CD8-positive, alpha-beta memory T cell (primary cell): ENCODE results near the gene ANTXR2. TPM values are rescaled to one million over a fixed set of nuclear protein-coding genes. Genes with fewer than 3 reads are reported as not detected.

Experiments
- CTCF ChIA-PET: fragments of 350-600 bp; sonication (Branson Sonifier 250); formaldehyde crosslinking; loops from one replicate; lab custom pipeline; 2021; ENCODE audit warnings: antibody characterized with exemption; lab: Charles Lee
- POLR2A ChIA-PET: fragments of 350-600 bp; sonication (Branson Sonifier 250); formaldehyde crosslinking; loops from one replicate; lab custom pipeline; 2021; ENCODE audit warnings: antibody characterized with exemption; lab: Charles Lee
- DNase-seq, 5 donors: peaks; one replicate each; pipeline versions ENCODE4 v3.0.0 to v3.0.0-alpha.2; 2020 to 2022; ENCODE audit warnings: mixed read lengths in 1 of 5
- H3K27ac ChIP-seq: one replicate; pipeline ENCODE4 v1.7.0; 2013; ENCODE audit warnings: low read depth, mild to moderate bottlenecking, low read length, moderate library complexity
- H3K27me3 ChIP-seq: 2 replicates; pipeline ENCODE4 v1.7.0; 2013; ENCODE audit warnings: low read length, mild to moderate bottlenecking; ENCODE audit not compliant: insufficient read depth, poor library complexity, severe bottlenecking
- H3K36me3 ChIP-seq: 2 replicates; pipeline ENCODE4 v1.7.0; 2013; ENCODE audit warnings: mild to moderate bottlenecking, low read length, moderate library complexity; ENCODE audit not compliant: insufficient read depth
- H3K4me1 ChIP-seq: 2 replicates; pipeline ENCODE4 v1.7.0; 2013; ENCODE audit warnings: mild to moderate bottlenecking, low read length, moderate library complexity; ENCODE audit not compliant: insufficient read depth
- H3K4me3 ChIP-seq: 2 replicates; pipeline ENCODE4 v1.7.0; 2013; ENCODE audit warnings: mild to moderate bottlenecking, low read length
- H3K9me3 ChIP-seq: 2 replicates; pipeline ENCODE4 v1.7.0; 2013; ENCODE audit warnings: mild to moderate bottlenecking, low read length
- H3K27ac Mint-ChIP-seq, 8 donors: one replicate each; pipeline ENCODE4 v1.8.0; 2020 to 2021; ENCODE audit warnings: mixed read lengths in 8 of 8, mild to moderate bottlenecking in 6 of 8, inconsistent platforms in 3 of 8, moderate library complexity in 3 of 8
- H3K27me3 Mint-ChIP-seq, 2 donors: one replicate each; pipeline ENCODE4 v1.8.0; 2020 to 2021; ENCODE audit warnings: mixed read lengths in 2 of 2, mild to moderate bottlenecking in 1 of 2, moderate library complexity in 1 of 2
- H3K36me3 Mint-ChIP-seq, 3 donors: one replicate each; pipeline ENCODE4 v1.8.0; 2020 to 2021; ENCODE audit warnings: mixed read lengths in 3 of 3, inconsistent platforms in 1 of 3, mild to moderate bottlenecking in 1 of 3
- H3K4me1 Mint-ChIP-seq, 3 donors: one replicate each; pipeline ENCODE4 v1.8.0; 2020 to 2021; ENCODE audit warnings: mixed read lengths in 3 of 3, inconsistent platforms in 1 of 3, mild to moderate bottlenecking in 1 of 3
- H3K4me3 Mint-ChIP-seq, 7 donors: one replicate each; pipeline ENCODE4 v1.8.0; 2020 to 2021; ENCODE audit warnings: mixed read lengths in 7 of 7, mild to moderate bottlenecking in 6 of 7, moderate library complexity in 4 of 7, inconsistent platforms in 2 of 7
- H3K9me3 Mint-ChIP-seq, 5 donors: one replicate each; pipeline ENCODE4 v1.8.0; 2020 to 2022; ENCODE audit warnings: mixed read lengths in 5 of 5, mild to moderate bottlenecking in 3 of 5, moderate library complexity in 2 of 5, inconsistent platforms in 1 of 5
- polyA plus RNA-seq: library from polyadenylated mRNA; unstranded; fragments of 300-500 nt; fragmentation: Illumina TruSeq; gene quantifications from one replicate; pipeline ENCODE4 v1.2.3, GENCODE V29; 2021
- total RNA-seq, 2 experiments: library from RNA; stranded (reverse); gene quantifications; one replicate each; pipeline ENCODE4 v1.2.3, GENCODE V29; 2021

Gene ANTXR2
- total and polyA plus RNA-seq, 3 experiments from 2014 or later, result 18.2 to 44.2 (median 20.6) TPM

DNA sequence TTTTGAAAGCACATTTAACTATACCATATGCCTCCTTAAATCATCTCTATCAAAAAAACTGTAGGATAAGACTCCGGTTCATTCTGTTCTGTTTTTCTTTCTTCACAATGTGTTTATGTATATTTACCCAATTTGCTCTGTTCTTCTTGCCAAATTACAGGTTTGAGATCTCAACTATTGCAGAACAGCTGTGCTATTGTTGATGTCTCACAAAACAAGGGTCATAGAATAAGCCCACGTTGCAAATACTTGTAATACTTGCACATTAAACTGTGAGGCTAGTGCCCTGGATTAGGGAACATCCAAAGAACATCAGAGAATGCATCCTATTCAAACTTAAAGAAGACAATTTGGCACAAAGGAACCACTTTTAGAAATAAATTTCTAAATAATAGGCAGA is 45.4 kb downstream of the ANTXR2 start:
- H3K36me3 ChIP-seq, result peaks cover 4% of the 10 kb centered on the region
- no peak overlapping the region for H3K27ac ChIP-seq
- H3K27me3 ChIP-seq, result no peaks in the 10 kb centered on the region
- peaks cover 9 to 29% (median 14%) of the 10 kb centered on the region in 3 donors for H3K36me3 Mint-ChIP-seq
- H3K27me3 Mint-ChIP-seq, result no peaks in the 10 kb centered on the region
- no peak overlapping the region for H3K4me3 ChIP-seq
- POLR2A ChIA-PET, result no interaction called here
- no peak overlapping the region for H3K4me3 Mint-ChIP-seq
- H3K9me3 Mint-ChIP-seq, result no peaks in the 10 kb centered on the region
- H3K4me1 ChIP-seq, result no peaks in the 10 kb centered on the region
- CTCF ChIA-PET, result no interaction called here
- no peaks in the 10 kb centered on the region for H3K9me3 ChIP-seq
- no peak for DNase-seq
- H3K27ac Mint-ChIP-seq, result no peak overlapping the region
- peaks cover 0 to 6% (median 0%) of the 10 kb centered on the region in 3 donors for H3K4me1 Mint-ChIP-seq

DNA sequence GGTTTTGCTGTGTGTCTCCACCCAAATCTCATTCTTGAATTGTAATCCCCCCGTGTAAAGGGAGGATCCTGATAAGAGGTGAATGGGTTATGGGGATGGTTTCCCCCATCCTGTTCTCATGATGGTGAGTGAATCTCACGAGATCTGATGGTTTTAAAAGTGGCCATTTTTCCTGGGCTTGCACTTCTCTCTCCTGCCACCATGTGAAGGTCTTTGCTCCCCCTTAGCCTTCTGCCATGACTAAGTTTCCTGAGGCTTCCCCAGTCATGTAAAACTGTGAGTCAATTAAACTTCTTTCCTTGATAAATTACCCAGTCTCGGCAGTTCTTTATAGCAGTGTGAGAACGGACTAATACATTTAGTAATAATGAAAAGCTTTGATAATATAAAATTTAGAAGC is 46.9 kb downstream of the ANTXR2 start:
- DNase-seq, result no peak
- ChIA-PET CTCF (no interaction called here), POLR2A (no interaction called here)
- Mint-ChIP-seq H3K36me3 (peaks cover 15 to 35% (median 16%) of the 10 kb centered on the region in 3 donors), H3K4me1 (peaks cover 0 to 6% (median 3%) of the 10 kb centered on the region in 3 donors), H3K9me3 (no peaks in the 10 kb centered on the region), H3K4me3 (no peak overlapping the region), H3K27ac (peak overlapping the region in 1 of 8 donors; percentile 2), H3K27me3 (no peaks in the 10 kb centered on the region)
- Histone ChIP-seq H3K9me3 (no peaks in the 10 kb centered on the region), H3K27ac (no peak overlapping the region), H3K27me3 (no peaks in the 10 kb centered on the region), H3K4me3 (no peak overlapping the region), H3K4me1 (no peaks in the 10 kb centered on the region), H3K36me3 (peaks cover 4% of the 10 kb centered on the region)

DNA sequence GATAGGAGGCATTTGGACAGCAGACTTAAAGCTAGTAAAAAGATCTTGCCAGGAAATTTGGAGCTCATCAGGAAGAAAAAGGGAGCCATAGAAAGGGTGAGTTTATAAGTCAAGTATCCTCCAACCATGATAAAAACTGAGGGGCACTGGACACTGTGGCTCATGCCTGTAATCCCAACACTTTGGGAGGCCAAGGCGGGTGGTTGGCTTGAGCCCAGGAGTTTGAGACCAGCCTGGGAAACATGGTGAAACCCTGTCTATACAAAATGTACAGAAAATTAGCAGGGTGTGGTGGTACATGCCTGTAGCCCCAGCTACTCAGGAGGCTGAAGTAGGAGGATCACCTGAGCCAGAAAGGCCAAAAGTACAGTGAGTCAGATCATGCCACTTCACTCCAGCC is 48.7 kb downstream of the ANTXR2 start:
- Mint-ChIP-seq H3K4me1 (peaks cover 0 to 3% (median 0%) of the 10 kb centered on the region in 3 donors), H3K27me3 (no peaks in the 10 kb centered on the region), H3K4me3 (no peak overlapping the region), H3K9me3 (no peaks in the 10 kb centered on the region), H3K36me3 (peaks cover 15 to 39% (median 16%) of the 10 kb centered on the region in 3 donors), H3K27ac (peak overlapping the region in 1 of 8 donors; percentile 40)
- POLR2A ChIA-PET, result no interaction called here
- H3K27me3 ChIP-seq, result no peaks in the 10 kb centered on the region
- H3K4me3 ChIP-seq, result no peak overlapping the region
- no peak for DNase-seq
- H3K27ac ChIP-seq, result no peak overlapping the region
- H3K4me1 ChIP-seq, result no peaks in the 10 kb centered on the region
- CTCF ChIA-PET, result no interaction called here
- no peaks in the 10 kb centered on the region for H3K9me3 ChIP-seq
- H3K36me3 ChIP-seq, result peaks cover 4% of the 10 kb centered on the region

DNA sequence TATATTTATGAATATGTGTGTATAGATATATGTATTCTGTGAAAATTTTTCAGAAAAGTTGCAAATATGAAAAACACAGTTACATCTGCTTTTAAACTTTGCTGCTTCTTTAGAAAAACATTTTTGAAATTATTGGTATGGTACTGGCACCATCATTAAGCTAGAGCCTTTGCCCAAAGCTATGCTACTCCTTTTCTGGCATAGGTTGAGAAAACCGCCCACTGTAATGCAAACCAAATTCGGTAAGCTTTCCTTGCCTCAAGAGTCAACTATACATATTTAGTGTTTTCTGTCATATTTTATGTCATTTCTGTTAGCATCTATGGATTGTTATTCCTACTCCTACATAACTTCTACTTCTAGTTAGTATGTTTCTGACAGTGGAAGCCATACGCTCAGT is 50.7 kb downstream of the ANTXR2 start:
- H3K27me3 Mint-ChIP-seq, result no peaks in the 10 kb centered on the region
- no peaks in the 10 kb centered on the region for H3K9me3 Mint-ChIP-seq
- no peak overlapping the region for H3K27ac Mint-ChIP-seq
- peaks cover 7% of the 10 kb centered on the region for H3K4me1 ChIP-seq
- H3K27ac ChIP-seq, result no peak overlapping the region
- H3K36me3 Mint-ChIP-seq, result peaks cover 15 to 44% (median 16%) of the 10 kb centered on the region in 3 donors
- DNase-seq, result no peak
- H3K27me3 ChIP-seq, result no peaks in the 10 kb centered on the region
- POLR2A ChIA-PET, result no interaction called here
- H3K4me3 ChIP-seq, result no peak overlapping the region
- H3K9me3 ChIP-seq, result no peaks in the 10 kb centered on the region
- peaks cover 0 to 3% (median 0%) of the 10 kb centered on the region in 3 donors for H3K4me1 Mint-ChIP-seq
- H3K36me3 ChIP-seq, result peaks cover 4% of the 10 kb centered on the region
- CTCF ChIA-PET, result no interaction called here
- H3K4me3 Mint-ChIP-seq, result no peak overlapping the region

DNA sequence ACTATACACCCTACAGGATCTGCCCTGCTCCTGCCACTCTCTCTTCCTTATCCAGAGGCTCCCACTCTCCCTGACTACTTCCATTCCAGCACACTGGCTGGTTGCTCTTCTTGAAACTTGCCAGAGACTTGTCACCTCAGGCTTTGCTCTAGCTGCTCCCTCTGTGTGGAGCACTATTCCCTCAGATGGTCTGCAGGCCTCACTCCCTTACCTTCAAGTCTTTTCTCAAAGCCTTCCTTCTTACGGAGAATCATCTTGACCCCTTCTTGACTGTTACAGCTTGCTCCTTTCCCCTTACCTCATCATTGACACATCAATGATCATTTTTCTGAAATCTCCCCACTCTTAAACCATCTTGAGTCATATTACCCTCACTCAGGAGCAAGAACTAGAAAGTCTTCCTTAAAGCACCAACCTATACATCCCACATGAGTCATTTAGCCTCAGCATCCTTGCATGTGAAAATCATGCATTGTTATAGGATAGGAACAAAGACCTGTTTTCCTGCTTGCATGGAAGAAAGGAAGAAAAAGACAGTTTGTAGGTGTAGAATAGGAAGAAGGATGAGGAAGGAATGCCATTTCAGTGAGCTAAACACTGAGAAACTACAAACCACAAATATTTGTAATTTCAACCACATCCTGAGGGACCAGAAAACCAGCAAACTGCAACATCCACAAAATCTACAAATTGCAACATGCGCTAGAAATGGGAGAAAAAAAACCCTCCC is 55.7 kb downstream of the ANTXR2 start:
- H3K4me3 Mint-ChIP-seq, result no peak overlapping the region
- H3K27me3 ChIP-seq, result no peaks in the 10 kb centered on the region
- peaks cover 0 to 3% (median 3%) of the 10 kb centered on the region in 3 donors for H3K4me1 Mint-ChIP-seq
- peaks cover 6 to 27% (median 6%) of the 10 kb centered on the region in 3 donors for H3K36me3 Mint-ChIP-seq
- H3K27me3 Mint-ChIP-seq, result no peaks in the 10 kb centered on the region
- peak overlapping the region in 2 of 8 donors; percentile 59 to 62 for H3K27ac Mint-ChIP-seq
- peaks cover 10% of the 10 kb centered on the region for H3K4me1 ChIP-seq
- H3K4me3 ChIP-seq, result no peak overlapping the region
- ChIA-PET CTCF (interaction anchor here (0.8 kb wide), 1 partner anchor 159 kb away, joined by 3 read pairs; no protein-coding TSS in a partner anchor), POLR2A (interaction anchor here (1.2 kb wide), 1 partner anchor 185 kb away, joined by 3 read pairs; no protein-coding TSS in a partner anchor)
- no peak overlapping the region for H3K27ac ChIP-seq
- no peaks in the 10 kb centered on the region for H3K36me3 ChIP-seq
- H3K9me3 ChIP-seq, result no peaks in the 10 kb centered on the region
- no peak for DNase-seq
- H3K9me3 Mint-ChIP-seq, result no peaks in the 10 kb centered on the region

GRCh38 chr4:80016506-80016905 is 56.5 kb downstream of the ANTXR2 start:
- Mint-ChIP-seq H3K9me3 (no peaks in the 10 kb centered on the region), H3K27me3 (no peaks in the 10 kb centered on the region), H3K4me3 (no peak overlapping the region), H3K4me1 (peaks cover under 1 to 8% (median 6%) of the 10 kb centered on the region in 3 donors), H3K27ac (no peak overlapping the region), H3K36me3 (peaks cover 3 to 25% (median 7%) of the 10 kb centered on the region in 3 donors)
- Histone ChIP-seq H3K4me1 (peaks cover 10% of the 10 kb centered on the region), H3K36me3 (no peaks in the 10 kb centered on the region), H3K9me3 (no peaks in the 10 kb centered on the region), H3K27me3 (no peaks in the 10 kb centered on the region), H3K4me3 (no peak overlapping the region), H3K27ac (no peak overlapping the region)
- POLR2A ChIA-PET, result interaction anchor here (0.7 kb wide), 1 partner anchor 824 kb away, joined by 3 read pairs; no protein-coding TSS in a partner anchor
- CTCF ChIA-PET, result interaction anchor here (0.8 kb wide), 1 partner anchor 158 kb away, joined by 3 read pairs; no protein-coding TSS in a partner anchor
- no peak for DNase-seq

DNA sequence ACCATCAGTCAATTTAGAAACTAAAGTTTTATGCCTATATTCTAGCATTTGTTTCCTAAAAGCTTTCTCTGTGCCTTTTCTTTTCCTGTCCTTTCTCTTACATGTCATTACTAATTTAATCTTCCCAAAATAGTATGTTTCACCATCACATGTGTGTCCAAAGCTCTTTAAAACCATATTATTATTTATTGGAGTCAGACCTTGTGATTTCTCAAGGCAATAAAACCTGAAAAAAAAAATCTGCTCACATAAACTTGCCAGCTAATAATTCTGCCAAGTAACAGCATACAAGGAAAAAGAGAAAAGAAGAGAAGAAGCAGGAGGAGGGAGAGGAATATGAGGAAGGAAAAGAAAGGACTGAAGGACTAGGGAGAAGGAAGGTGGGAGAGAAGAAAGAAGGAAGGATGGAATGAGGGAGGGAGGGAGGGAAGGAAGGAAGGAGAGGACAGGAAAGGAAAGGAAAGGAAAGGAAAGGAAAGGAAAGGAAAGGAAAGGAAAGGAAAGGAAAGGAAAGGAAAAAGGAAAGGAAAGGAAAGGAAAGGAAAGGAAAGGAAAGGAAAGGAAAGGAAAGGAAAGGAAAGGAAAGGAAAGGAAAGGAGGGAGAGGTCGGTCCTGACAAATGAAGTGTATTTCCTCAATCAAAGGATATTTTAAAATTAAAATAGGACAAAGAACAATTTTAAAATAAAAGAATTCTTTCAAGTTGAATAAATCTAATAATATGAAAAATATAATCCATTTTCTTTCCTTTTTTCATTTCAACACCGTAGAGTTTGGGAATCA is 57.4 kb downstream of the ANTXR2 start:
- CTCF ChIA-PET, result no interaction called here
- Histone ChIP-seq H3K36me3 (no peaks in the 10 kb centered on the region), H3K9me3 (no peaks in the 10 kb centered on the region), H3K27ac (no peak overlapping the region), H3K4me3 (no peak overlapping the region), H3K27me3 (no peaks in the 10 kb centered on the region), H3K4me1 (peaks cover 10% of the 10 kb centered on the region)
- DNase-seq, result no peak
- Mint-ChIP-seq H3K27ac (no peak overlapping the region), H3K4me3 (no peak overlapping the region), H3K36me3 (peaks cover 0 to 23% (median 7%) of the 10 kb centered on the region in 3 donors), H3K4me1 (peaks cover 4 to 13% (median 11%) of the 10 kb centered on the region in 3 donors), H3K9me3 (no peaks in the 10 kb centered on the region), H3K27me3 (no peaks in the 10 kb centered on the region)
- POLR2A ChIA-PET, result no interaction called here

DNA sequence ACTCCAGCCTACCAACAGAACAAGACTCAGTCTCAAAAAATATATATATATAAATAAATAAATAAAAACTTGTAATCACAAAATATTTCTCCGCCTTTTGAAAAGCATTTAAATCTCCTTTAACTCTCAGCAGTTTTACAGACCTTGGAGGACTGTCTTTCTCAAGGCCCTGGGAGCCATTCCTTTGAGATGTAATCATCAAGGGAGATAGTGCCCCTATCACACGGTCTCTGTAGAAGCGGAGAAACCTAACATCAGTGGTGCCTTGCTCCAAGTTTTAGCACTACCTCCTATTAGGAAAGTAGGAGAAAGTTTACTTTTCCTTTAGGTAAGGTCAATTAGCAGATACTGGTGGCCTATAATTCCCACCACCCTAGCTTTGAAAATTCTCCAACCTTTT is 58.5 kb downstream of the ANTXR2 start:
- Mint-ChIP-seq H3K4me3 (no peak overlapping the region), H3K4me1 (peaks cover 9 to 23% (median 21%) of the 10 kb centered on the region in 3 donors), H3K36me3 (peaks cover 3 to 24% (median 11%) of the 10 kb centered on the region in 3 donors), H3K27ac (no peak overlapping the region), H3K9me3 (no peaks in the 10 kb centered on the region), H3K27me3 (no peaks in the 10 kb centered on the region)
- Histone ChIP-seq H3K27me3 (no peaks in the 10 kb centered on the region), H3K27ac (no peak overlapping the region), H3K9me3 (no peaks in the 10 kb centered on the region), H3K4me3 (no peak overlapping the region), H3K4me1 (peaks cover 17% of the 10 kb centered on the region), H3K36me3 (no peaks in the 10 kb centered on the region)
- ChIA-PET CTCF (no interaction called here), POLR2A (no interaction called here)
- DNase-seq, result no peak
